K562 (cell line): ENCODE results near the gene CCT5. TPM values are rescaled to one million over a fixed set of nuclear protein-coding genes. Genes with fewer than 3 reads are reported as not detected.

ENCODE experiments used
- CBX8 ChIP-seq: fragments of 200-600 bp; sonication (generic); IDR thresholded peaks from 2 replicates; pipeline ENCODE4 v1.6.1; 2012; ENCODE audit warnings: borderline replicate concordance, mixed run types, low read depth, mild to moderate bottlenecking, moderate library complexity, mixed read lengths, low read length, control low read depth, inconsistent platforms; ENCODE audit not compliant: poor library complexity, severe bottlenecking; ENCODE audit errors: extremely low read depth
- CEBPG ChIP-seq, 3 experiments: fragments of 200-800 bp in 1 of 3; sonication (Bioruptor generic) in 1 of 3; sonication (generic) in 1 of 3; formaldehyde crosslinking in 1 of 3; IDR thresholded peaks in 2 of 3; conservative IDR thresholded peaks in 1 of 3; 2 replicates each; pipeline versions ENCODE4 v1.6.1 to v1.8.0; 2016 to 2022; ENCODE audit warnings: missing compliant biosample characterization in 2 of 3, missing genetic modification characterization in 2 of 3, mild to moderate bottlenecking in 1 of 3, missing genetic modification reagents in 1 of 3
- CHD4 ChIP-seq: fragments of 200-600 bp; sonication (generic); IDR thresholded peaks from 3 replicates; pipeline ENCODE4 v1.6.1; 2012; ENCODE audit warnings: low read depth, mild to moderate bottlenecking, mixed read lengths, low read length, inconsistent platforms; ENCODE audit not compliant: insufficient read depth, insufficient replicate concordance, poor library complexity, severe bottlenecking
- CREBBP ChIP-seq: IDR thresholded peaks from one replicate; pipeline ENCODE4 v1.6.1; 2012; ENCODE audit warnings: low read depth, mild to moderate bottlenecking, control low read depth, inconsistent platforms, low read length
- ETV6 ChIP-seq, 3 experiments: fragments of 150-350 bp in 1 of 3; sonication (generic) in 1 of 3; formaldehyde crosslinking in 1 of 3; IDR thresholded peaks; 2 replicates each; pipeline versions ENCODE4 v1.6.1 to v1.8.0; 2014 to 2022; ENCODE audit warnings: borderline replicate concordance in 2 of 3, low read depth in 2 of 3, antibody characterized with exemption in 1 of 3, low read length in 1 of 3, mild to moderate bottlenecking in 1 of 3, missing genetic modification reagents in 1 of 3
- HMGN3 ChIP-seq: IDR thresholded peaks from 2 replicates; pipeline ENCODE4 v1.6.1; 2011; ENCODE audit warnings: borderline replicate concordance, low read depth, mild to moderate bottlenecking, mixed read lengths, low read length; ENCODE audit not compliant: insufficient read length; ENCODE audit errors: extremely low read depth
- HNRNPK ChIP-seq: fragments of 200-400 bp; formaldehyde crosslinking; IDR thresholded peaks from one replicate; pipeline ENCODE4 v1.6.1; 2018; ENCODE audit warnings: mild to moderate bottlenecking, low read depth, low read length; ENCODE audit not compliant: poor library complexity, severe bottlenecking
- LARP7 ChIP-seq: fragments of 450-650 bp; IDR thresholded peaks from 2 replicates; pipeline ENCODE4 v1.6.1; 2016
- MED1 ChIP-seq: sonication (generic); formaldehyde crosslinking; IDR thresholded peaks from 2 replicates; pipeline ENCODE4 v1.8.1; 2023; ENCODE audit warnings: missing genetic modification reagents, borderline replicate concordance
- MYC ChIP-seq, 2 experiments: fragments of 250-450 bp in 1 of 2; sonication (Bioruptor Pico) in 1 of 2; IDR thresholded peaks; 2 replicates each; pipeline versions ENCODE4 v1.5.1 to v1.6.1; 2012 to 2021; ENCODE audit warnings: low read depth in 2 of 2, borderline replicate concordance in 1 of 2, improper control_type of control experiment in 1 of 2, low read length in 1 of 2, mild to moderate bottlenecking in 1 of 2, moderate library complexity in 1 of 2
- NBN ChIP-seq: fragments of 450-650 bp; IDR thresholded peaks from 2 replicates; pipeline ENCODE4 v1.6.1; 2016; ENCODE audit warnings: low read depth, mild to moderate bottlenecking
- NR2F6 ChIP-seq: fragments of 450-650 bp; formaldehyde crosslinking; IDR thresholded peaks from 2 replicates; pipeline ENCODE4 v1.4.0; 2020; ENCODE audit warnings: mild to moderate bottlenecking
- PHB ChIP-seq: fragments of 250-450 bp; sonication (Bioruptor Pico); IDR thresholded peaks from 2 replicates; pipeline ENCODE4 v1.5.0; 2021
- PHF20 ChIP-seq: fragments of 450-650 bp; IDR thresholded peaks from 2 replicates; pipeline ENCODE4 v1.6.1; 2018; ENCODE audit not compliant: partially characterized antibody
- PRMT5 ChIP-seq: sonication (generic); formaldehyde crosslinking; IDR thresholded peaks from 2 replicates; pipeline ENCODE4 v1.5.0; 2020; ENCODE audit warnings: missing genetic modification reagents
- PTBP1 ChIP-seq: fragments of 200-400 bp; formaldehyde crosslinking; IDR thresholded peaks from 2 replicates; pipeline ENCODE4 v1.6.1; 2017; ENCODE audit warnings: low read depth, low read length
- SAFB2 ChIP-seq: fragments of 200-400 bp; formaldehyde crosslinking; IDR thresholded peaks from 2 replicates; pipeline ENCODE4 v1.6.1; 2018; ENCODE audit warnings: borderline replicate concordance, low read length, low read depth, moderate library complexity; ENCODE audit not compliant: severe bottlenecking
- SIN3B ChIP-seq: fragments of 450-650 bp; IDR thresholded peaks from 2 replicates; pipeline ENCODE4 v1.6.1; 2017; ENCODE audit warnings: low read depth, mild to moderate bottlenecking, moderate library complexity
- SMARCC2 ChIP-seq: fragments of 450-650 bp; IDR thresholded peaks from 2 replicates; pipeline ENCODE4 v1.6.1; 2017; ENCODE audit warnings: antibody characterized with exemption, moderate library complexity, mild to moderate bottlenecking, low read depth
- SUPT5H ChIP-seq: fragments of 450-650 bp; IDR thresholded peaks from 2 replicates; pipeline ENCODE4 v1.6.1; 2016
- TRIM28 ChIP-seq: fragments of 450-650 bp; IDR thresholded peaks from 2 replicates; pipeline ENCODE4 v1.6.1; 2017
- ZBTB49 ChIP-seq: sonication (generic); formaldehyde crosslinking; IDR thresholded peaks from 2 replicates; pipeline ENCODE4 v1.8.0; 2022; ENCODE audit warnings: missing genetic modification reagents, mild to moderate bottlenecking, borderline replicate concordance
- ZKSCAN3 ChIP-seq: fragments of 250-450 bp; sonication (Bioruptor Pico); IDR thresholded peaks from 2 replicates; pipeline ENCODE4 v1.4.0; 2020
- ZNF766 ChIP-seq: fragments of 200-800 bp; sonication (Bioruptor generic); conservative IDR thresholded peaks from 2 replicates; pipeline ENCODE4 v1.6.1; 2016; ENCODE audit warnings: missing genetic modification characterization, missing compliant biosample characterization
- ZNF785 ChIP-seq: fragments of 250-450 bp; sonication (Bioruptor Pico); IDR thresholded peaks from 2 replicates; pipeline ENCODE4 v1.4.0; 2020; ENCODE audit warnings: mild to moderate bottlenecking
- polyA plus RNA-seq, 8 experiments: library from polyadenylated mRNA; depleted of rRNA in 4 of 8; stranded (reverse) in 5 of 8; unstranded in 3 of 8; fragments of >200 nt; fragmentation: Nextera tagmentation in 2 of 8; fragmentation: Illumina TruSeq in 1 of 8; extraction: Ambion mirVana in 2 of 8; extraction: Trizol in 1 of 8; gene quantifications; 2 replicates each; pipeline versions ENCODE4 v1.2.1 to v1.2.3, GENCODE V29; 2011 to 2014; ENCODE audit warnings: inconsistent platforms in 1 of 8, missing spikeins in 1 of 8
- total RNA-seq, 7 experiments: library from RNA; depleted of rRNA in 6 of 7; stranded (reverse); fragments of >200 nt in 6 of 7; fragmentation: Illumina TruSeq in 2 of 7; extraction: Trizol in 2 of 7; gene quantifications; 2 replicates each; pipeline versions ENCODE4 v1.2.1 to v1.2.3, GENCODE V29; 2011 to 2021; ENCODE audit warnings: low replicate concordance in 1 of 7

The CCT5 gene
- total and polyA plus RNA-seq, 9 of the 15 experiments (the other 6 are each of a cell fraction or from before 2014, with no cell fraction given), result 782 to 1,606 (median 1,153) TPM

- TF ChIP-seq NBN (peak; percentile 63; the same call in 1 of the 2 replicates), ZNF766 (CRISPR knock-in tag) (0 out of 2 replicates have a peak, but pooled peaks have one; percentile 56), PHB (no peak), ZKSCAN3 (CRISPR knock-in tag) (no peak), SIN3B (no peak), HMGN3 (no peak), SAFB2 (no peak), MYC (IDR thresholded peaks at IDR 0.05; ENCODE audit: low read depth, low read length) (peak; percentile 76), MYC (CRISPR knock-in tag; IDR thresholded peaks at IDR 0.05; ENCODE audit: borderline replicate concordance, low read depth) (no peak), NR2F6 (CRISPR knock-in tag) (no peak), CHD4 (no peak), LARP7 (no peak), PHF20 (no peak), TRIM28 (no peak), ZBTB49 (CRISPR knock-in tag) (no peak), MED1 (no peak), PRMT5 (CRISPR knock-in tag) (no peak), CBX8 (no peak), CEBPG (CRISPR knock-in tag; IDR thresholded peaks at IDR 0.05) (no peak), CEBPG (tag; conservative IDR thresholded peaks at IDR 0.05 in 1 of 2, IDR thresholded peaks at IDR 0.05 in 1 of 2) (no peak), HNRNPK (no peak), ZNF785 (no peak), PTBP1 (no peak), SUPT5H (no peak), ETV6 (IDR thresholded peaks at IDR 0.05; ENCODE audit: borderline replicate concordance in 1 of 2, low read depth in 2 of 2, low read length in 1 of 2) (no peak), ETV6 (CRISPR knock-in tag; IDR thresholded peaks at IDR 0.05; ENCODE audit: borderline replicate concordance) (no peak), CREBBP (no peak), SMARCC2 (no peak; the same call in 1 of the 2 replicates)
These were observed 54.9 kb downstream of the CCT5 start (continued) for GRCh38 chr5:10304932-10305331.
